IMR-90 (cell line): ENCODE measurements around the gene MROH7.

Experiments used
- CEBPB ChIP-seq: IDR thresholded peaks from 2 replicates; pipeline ENCODE4 v1.6.1; 2012; ENCODE audit warnings: low read depth, low read length, improper control_type of control experiment
- MAFK ChIP-seq: IDR thresholded peaks from 2 replicates; pipeline ENCODE4 v1.6.1; 2012; ENCODE audit warnings: low read depth, low read length, improper control_type of control experiment
- POLR2A ChIP-seq: IDR thresholded peaks from 2 replicates; pipeline ENCODE4 v1.6.1; 2012; ENCODE audit warnings: mild to moderate bottlenecking, low read depth, low read length
- SMC3 ChIP-seq: fragments of 150-350 bp; IDR thresholded peaks from 2 replicates; pipeline ENCODE4 v1.6.1; 2016; ENCODE audit warnings: low read depth, mild to moderate bottlenecking, antibody characterized with exemption, low read length, moderate library complexity
- TF ChIP-seq, protein P1 (sequence below): conservative IDR thresholded peaks from 2 replicates; pipeline ENCODE4 v1.5.1; 2012; ENCODE audit warnings: mild to moderate bottlenecking, low read depth, low read length, improper control_type of control experiment
- TF ChIP-seq, protein P2 (sequence below): fragments of 150-350 bp; IDR thresholded peaks from 2 replicates; pipeline ENCODE4 v1.6.1; 2016; ENCODE audit warnings: low read depth, mild to moderate bottlenecking, low read length, moderate library complexity, borderline replicate concordance
- TF ChIP-seq, protein P3 (sequence below): fragments of 150-350 bp; IDR thresholded peaks from 2 replicates; pipeline ENCODE4 v1.6.1; 2017; ENCODE audit warnings: mild to moderate bottlenecking, antibody characterized with exemption, low read length, low read depth

DNA sequence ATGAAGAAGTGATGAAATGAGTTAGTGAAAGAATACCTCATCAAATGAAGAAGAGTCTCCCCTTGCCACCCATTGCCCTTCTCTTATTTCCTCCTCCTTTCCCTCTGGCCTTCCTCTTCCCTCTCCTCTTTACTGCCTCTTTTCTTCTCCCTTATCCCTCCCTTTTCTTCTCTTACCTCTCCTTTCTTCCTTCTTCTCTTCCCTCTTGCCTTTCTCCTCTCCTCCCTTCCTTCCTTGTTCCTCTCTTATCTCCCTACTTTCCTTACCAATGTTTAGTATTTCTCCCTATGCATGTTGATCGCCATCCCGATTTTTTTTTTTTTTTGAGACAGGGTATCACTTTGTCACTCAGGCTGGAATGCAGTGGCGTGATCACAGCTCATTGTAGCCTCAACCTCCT is 8.8 kb downstream of the MROH7 start:
- TF ChIP-seq, protein P1, sequence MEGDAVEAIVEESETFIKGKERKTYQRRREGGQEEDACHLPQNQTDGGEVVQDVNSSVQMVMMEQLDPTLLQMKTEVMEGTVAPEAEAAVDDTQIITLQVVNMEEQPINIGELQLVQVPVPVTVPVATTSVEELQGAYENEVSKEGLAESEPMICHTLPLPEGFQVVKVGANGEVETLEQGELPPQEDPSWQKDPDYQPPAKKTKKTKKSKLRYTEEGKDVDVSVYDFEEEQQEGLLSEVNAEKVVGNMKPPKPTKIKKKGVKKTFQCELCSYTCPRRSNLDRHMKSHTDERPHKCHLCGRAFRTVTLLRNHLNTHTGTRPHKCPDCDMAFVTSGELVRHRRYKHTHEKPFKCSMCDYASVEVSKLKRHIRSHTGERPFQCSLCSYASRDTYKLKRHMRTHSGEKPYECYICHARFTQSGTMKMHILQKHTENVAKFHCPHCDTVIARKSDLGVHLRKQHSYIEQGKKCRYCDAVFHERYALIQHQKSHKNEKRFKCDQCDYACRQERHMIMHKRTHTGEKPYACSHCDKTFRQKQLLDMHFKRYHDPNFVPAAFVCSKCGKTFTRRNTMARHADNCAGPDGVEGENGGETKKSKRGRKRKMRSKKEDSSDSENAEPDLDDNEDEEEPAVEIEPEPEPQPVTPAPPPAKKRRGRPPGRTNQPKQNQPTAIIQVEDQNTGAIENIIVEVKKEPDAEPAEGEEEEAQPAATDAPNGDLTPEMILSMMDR, result no peak
- TF ChIP-seq CEBPB (no peak), POLR2A (no peak), MAFK (no peak), SMC3 (no peak)
- TF ChIP-seq, protein P2, sequence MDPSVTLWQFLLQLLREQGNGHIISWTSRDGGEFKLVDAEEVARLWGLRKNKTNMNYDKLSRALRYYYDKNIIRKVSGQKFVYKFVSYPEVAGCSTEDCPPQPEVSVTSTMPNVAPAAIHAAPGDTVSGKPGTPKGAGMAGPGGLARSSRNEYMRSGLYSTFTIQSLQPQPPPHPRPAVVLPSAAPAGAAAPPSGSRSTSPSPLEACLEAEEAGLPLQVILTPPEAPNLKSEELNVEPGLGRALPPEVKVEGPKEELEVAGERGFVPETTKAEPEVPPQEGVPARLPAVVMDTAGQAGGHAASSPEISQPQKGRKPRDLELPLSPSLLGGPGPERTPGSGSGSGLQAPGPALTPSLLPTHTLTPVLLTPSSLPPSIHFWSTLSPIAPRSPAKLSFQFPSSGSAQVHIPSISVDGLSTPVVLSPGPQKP, result no peak
- TF ChIP-seq, protein P3, sequence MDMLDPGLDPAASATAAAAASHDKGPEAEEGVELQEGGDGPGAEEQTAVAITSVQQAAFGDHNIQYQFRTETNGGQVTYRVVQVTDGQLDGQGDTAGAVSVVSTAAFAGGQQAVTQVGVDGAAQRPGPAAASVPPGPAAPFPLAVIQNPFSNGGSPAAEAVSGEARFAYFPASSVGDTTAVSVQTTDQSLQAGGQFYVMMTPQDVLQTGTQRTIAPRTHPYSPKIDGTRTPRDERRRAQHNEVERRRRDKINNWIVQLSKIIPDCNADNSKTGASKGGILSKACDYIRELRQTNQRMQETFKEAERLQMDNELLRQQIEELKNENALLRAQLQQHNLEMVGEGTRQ, result no peak
